Suppressor macrophage treated with lipopolysaccharide for 4 hours (primary cell): ENCODE measurements around the gene SEC14L3.

Experiments
- DNase-seq: peaks from one replicate; pipeline ENCODE4 v3.0.0-alpha.2; 2020

The SEC14L3 gene

GRCh38 chr22:30441088-30441487, 30.7 kb downstream of the SEC14L3 start:
- no peak for DNase-seq

GRCh38 chr22:30439836-30440235, 32.0 kb downstream of the SEC14L3 start:
- DNase-seq: no peak

DNA sequence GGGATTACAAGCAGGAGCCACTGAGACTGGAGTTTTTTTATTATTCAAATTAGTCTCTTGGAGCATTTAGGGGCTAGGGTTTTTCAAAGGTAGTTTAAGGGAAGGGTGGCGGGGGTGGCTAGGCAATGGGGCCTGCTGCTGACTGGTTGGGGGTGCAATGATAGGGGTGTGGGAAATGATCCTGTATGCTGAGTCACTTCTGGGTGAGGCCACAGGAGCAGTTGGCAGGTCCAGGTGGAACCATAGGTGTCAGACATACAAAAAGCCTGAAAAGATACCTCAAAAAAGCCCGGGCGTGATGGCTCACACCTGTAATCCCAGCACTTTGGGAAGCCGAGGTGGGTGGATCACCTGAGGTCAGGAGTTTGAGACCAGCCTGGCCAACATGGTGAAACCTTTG, 32.6 kb downstream of the SEC14L3 start:
- DNase-seq: no peak

DNA sequence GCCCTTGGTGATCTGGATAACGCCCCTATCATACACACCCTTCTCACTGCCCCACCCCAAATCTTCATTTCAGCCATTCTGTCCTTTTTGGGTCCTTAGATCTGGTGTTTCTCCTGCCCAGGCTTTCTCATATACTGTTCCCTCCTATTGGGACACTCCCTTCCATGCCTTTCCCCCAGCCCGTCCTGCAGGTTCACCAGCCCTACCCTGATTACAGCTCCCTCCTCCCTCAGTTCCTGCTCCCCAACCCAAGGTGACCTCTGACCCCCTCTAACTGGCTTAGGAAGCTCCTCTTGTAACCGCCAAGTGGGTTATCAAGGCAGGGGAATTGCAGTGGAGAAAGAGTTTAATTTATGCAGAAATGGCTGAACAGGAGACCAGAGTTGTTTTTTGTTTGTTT, 33.3 kb downstream of the SEC14L3 start:
- DNase-seq: no peak

GRCh38 chr22:30436196-30436595, 35.6 kb downstream of the SEC14L3 start:
- no peak for DNase-seq

GRCh38 chr22:30435674-30436126, 36.1 kb downstream of the SEC14L3 start:
- DNase-seq: no peak

GRCh38 chr22:30434843-30435242, 37.0 kb downstream of the SEC14L3 start:
- no peak for DNase-seq

DNA sequence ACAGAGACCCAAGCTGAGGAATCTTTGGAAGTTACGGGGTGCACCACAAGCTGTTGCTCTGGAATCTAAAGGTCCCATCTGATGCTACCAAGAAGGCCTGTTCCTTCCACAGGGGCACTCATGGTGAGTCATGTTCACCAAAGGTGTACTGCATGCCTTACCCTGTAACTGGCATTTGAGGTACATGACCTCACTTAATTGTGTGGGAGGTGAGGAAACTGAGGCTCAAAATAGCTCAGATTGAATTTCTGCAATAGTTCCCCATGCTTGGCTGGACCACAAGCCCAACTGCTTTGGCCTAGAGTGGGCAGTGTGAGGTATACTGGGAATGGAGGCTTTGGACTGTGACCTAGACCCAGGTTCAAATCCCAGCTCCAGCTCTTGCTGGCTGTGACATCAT, 38.0 kb downstream of the SEC14L3 start:
- DNase-seq: no peak

GRCh38 chr22:30433227-30433626, 38.6 kb downstream of the SEC14L3 start:
- no peak for DNase-seq

GRCh38 chr22:30432520-30432919, 39.3 kb downstream of the SEC14L3 start:
- no peak for DNase-seq

DNA sequence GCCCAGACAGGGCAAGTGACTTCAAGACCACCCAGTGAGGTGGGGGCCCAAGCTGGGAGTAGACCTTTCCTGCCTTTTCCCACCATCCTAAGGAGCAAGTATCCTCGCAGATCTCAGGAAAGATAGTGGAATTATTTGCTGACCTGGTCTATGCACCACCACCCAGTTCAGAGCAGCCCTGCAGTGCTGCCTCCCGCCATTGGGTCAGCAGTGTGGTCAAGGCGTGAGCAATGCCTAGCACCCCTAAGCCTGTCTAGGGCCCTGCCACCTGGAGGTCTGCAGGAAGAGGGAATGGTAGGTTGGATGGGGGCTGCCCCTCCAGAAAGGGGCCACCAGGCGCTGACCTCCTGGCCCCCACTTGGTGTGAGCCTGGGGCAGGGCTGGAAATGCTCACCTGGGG, 39.7 kb downstream of the SEC14L3 start:
- no peak for DNase-seq

DNA sequence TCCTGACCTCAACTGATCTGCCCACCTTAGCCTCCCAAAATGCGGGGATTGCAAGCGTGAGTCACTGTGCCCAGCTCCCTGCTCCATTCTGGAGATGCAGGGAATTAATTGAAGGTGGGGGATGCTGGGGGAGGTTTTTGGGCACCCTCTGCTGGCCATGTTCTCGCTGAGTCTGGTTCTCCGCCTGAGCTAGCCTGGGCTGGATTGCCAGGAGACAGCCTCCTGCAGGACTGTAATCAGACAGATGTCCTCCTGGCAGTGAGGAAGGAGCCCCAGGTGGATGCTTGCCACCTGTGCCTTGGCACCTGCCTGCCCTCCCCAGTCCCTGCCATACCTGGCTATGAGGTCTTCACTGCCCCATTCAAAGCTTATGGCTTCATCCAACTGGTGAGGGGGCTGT, 40.9 kb downstream of the SEC14L3 start:
- no peak for DNase-seq

DNA sequence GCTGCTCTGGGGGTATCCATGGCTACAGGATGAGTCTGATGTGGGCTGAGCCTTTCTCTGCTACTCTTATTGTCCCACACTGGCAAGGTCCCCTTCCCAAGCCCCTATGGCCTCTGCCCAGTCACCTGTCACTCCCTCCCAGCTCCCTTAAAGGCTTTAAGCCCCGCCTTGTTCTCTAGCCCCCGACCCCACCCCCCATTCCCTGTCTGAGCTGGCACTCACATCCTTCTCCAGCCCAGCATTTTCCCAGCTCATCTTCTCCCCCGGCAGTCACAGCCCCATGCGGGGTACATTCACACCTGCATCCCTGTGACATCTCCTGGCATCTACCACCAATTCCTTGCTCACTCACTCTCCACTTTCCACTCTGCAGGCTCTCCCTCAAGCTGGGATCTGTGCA, 41.9 kb downstream of the SEC14L3 start:
- no peak for DNase-seq

- no peak for DNase-seq
Measured at GRCh38 chr22:30427871-30428270, 43.9 kb downstream of the SEC14L3 start.

- peak; percentile 91 for DNase-seq
Measured at GRCh38 chr22:30426388-30427353, 45.1 kb downstream of the SEC14L3 start.

GRCh38 chr22:30425616-30426387, 46.0 kb downstream of the SEC14L3 start, which contains the start of gene MTFP1:
MTFP1 (plus strand) TSS chr22:30425768; CDS start chr22:30425880, 112 bp downstream.
- peak; percentile 62 for DNase-seq

GRCh38 chr22:30425327-30425615, 46.5 kb downstream of the SEC14L3 start:
- no peak for DNase-seq

DNA sequence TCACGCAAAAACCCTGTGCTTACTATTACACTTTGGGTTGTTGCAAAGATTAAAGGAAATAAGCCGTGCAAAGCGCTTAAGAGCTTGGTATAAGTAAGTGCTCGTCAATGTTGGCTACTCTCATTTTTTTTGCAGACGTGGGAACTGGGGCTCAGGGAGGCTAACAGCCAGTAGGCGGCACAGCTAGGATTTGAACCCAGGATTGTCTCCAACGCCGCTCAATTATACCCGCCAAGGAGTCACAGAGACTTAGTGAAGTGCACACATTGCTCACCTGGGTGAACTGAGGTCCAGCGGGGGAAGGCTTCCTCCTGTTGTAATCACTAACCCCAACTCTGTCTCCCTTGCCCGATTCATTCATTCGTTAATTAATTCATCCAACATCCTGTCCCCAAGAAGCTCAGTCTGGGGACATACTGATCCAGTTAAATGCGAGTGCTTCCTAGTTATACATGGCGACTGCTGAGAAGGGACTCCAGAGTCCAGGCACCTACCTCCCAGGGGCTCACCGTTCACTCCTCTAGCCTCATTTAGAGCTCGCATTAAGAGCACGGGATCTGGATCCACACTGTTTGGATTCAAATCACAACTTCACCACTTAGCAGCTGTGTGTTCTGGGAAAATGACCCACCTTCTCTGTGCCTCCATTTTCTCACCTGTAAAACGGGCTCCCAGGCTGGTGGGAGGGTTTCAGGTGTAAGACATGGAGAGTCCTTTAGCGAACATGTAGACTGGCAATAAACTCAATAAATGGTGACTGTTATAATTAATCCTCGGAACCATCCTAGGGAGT, 47.1 kb downstream of the SEC14L3 start:
- no peak for DNase-seq

DNA sequence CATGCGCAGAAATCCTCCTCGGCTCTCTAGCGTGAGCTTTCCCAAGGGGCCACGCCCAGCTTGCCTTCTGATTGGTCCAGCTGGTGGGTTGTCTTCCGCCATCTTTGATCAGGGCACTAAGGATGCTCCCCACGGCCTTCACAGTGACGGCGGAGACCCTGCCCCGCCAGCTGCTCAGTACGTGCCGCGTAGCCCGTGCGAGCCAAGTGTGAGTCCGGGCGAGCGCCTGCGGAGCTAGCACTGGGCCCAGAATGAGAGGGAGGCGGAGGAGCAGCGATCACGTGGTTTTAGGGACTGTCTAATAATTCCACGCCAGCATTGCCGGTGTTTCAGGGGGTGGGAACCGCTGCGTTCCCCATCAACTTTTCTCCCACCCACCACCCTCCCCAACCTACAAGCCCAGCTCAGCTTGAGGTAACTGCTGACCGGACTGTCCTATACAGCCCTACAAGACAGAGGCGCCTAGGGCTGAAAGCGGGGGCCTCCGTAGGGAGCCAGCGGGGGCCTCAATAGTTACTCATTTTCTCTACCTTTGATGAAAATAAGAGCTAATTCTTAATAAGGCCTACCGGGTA, 47.8 kb downstream of the SEC14L3 start:
- DNase-seq: peak; percentile 99

DNA sequence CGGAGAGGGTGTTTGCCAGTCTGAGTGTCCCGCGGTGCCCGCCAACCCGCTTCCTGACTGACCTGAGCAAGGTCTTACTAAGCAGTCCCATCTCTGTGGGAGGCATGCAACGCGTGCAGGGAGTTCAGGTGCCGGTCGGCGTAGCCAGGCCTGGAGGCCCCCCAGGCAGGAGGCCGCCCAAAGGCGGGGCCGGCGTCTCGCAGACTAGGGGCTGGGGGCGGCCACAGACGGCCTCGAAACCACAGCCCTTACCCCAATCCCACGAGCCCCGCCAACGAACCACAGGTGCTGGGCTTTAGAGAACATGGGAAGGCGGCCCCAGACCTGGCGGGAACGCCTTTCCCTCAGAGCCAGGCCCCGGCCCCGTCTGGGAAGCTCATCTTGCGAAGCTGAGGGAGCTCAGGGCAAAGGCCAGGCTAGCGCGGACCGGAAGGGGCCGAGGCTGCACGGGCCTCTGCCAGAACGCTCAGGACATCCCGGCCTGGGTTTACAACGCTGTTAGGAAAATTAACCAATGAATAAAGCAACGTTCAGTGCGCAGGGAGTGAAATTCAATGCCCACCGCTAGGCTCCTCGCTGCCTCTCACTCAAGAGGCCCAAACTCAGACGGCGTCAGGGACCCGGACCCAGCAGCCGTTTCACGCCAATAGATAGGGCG, 48.4 kb downstream of the SEC14L3 start:
- DNase-seq: no peak

DNA sequence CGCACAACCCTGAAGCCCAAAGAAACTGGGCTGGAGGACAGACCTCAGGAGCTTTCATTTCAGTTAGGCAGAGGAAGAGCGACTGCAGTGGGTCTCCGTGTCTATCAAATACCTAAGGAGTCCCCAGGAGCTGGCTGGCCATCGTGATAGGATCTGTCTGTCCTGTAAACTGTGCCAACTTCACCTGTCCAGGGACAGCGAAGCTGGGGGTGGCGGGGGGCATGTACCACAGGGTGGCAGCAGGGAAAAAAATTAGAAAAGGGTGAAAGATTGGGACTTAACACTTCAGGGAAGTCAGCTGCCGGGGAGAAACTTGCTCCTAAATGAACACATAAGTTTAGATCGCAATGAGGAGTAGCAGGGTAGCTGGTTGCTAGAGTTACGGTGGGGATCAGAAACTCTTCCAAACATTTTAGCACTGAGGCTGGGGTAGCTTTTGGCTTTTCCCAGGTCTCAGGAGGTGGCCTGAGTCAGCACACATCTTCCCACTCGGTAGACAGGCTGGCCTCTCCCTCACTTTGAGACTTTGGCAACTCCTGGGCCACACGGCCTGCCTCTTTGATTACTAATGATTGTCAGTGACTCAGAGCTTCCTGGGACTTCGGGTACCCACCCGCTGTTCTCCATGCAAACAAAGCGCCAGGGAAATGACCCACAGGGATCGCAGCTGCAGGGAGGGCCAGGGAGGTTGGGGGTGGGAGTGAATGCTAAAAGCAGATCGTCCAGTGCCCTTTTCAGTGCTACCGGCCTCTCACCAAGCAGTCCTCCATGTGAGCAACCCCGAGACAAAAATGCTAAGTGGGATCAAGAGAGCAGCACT, 49.1 kb downstream of the SEC14L3 start:
- DNase-seq: peak; percentile 83
